GM12878 (cell line): ENCODE results near the gene SLC6A20. TPM values are rescaled to one million over a fixed set of nuclear protein-coding genes. Genes with fewer than 3 reads are reported as not detected.

Experiments used
- ATAC-seq: fragments of 200-7000 bp; cut with Tn5 transposase; 3 replicates; pipeline ENCODE4 v1.9.1; 2020; ENCODE audit warnings: mild to moderate bottlenecking, moderate library complexity
- BruUV-seq: library from RNA; stranded (reverse); fragments of 400-500 nt; replicated peaks from 2 replicates; lab custom pipeline; 2021; lab: Mats Ljungman, UMichigan
- CTCF ChIA-PET: fragments of 300-600 bp; sonication (Branson Sonifier 250); formaldehyde crosslinking; extraction: SDS; loops from one replicate; lab custom pipeline; 2021; ENCODE audit warnings: inconsistent platforms; lab: Yijun Ruan, JAX
- POLR2A ChIA-PET: fragments of 350-600 bp; formaldehyde crosslinking; extraction: SDS; loops from one replicate; lab custom pipeline; 2021; ENCODE audit warnings: inconsistent platforms; lab: Charles Lee
- RAD21 ChIA-PET: fragments of 300-600 bp; sonication (Branson Sonifier 250); formaldehyde crosslinking; loops from one replicate; lab custom pipeline; 2023; ENCODE audit warnings: antibody characterized with exemption; ENCODE audit not compliant: unreplicated experiment; lab: Charles Lee
- SMC1A ChIA-PET: fragments of 300-600 bp; sonication (Branson Sonifier 250); formaldehyde crosslinking; loops from one replicate; lab custom pipeline; 2023; ENCODE audit not compliant: unreplicated experiment, uncharacterized antibody; lab: Charles Lee
- DNase-seq: peaks from one replicate; pipeline ENCODE4 v3.0.0-alpha.2; 2011; ENCODE audit warnings: low read depth, low spot score
- FAIRE-seq: peaks from 3 replicates; lab custom pipeline; 2011; peaks lifted over from hg19 to GRCh38; lab: Jason Lieb, UNC
- H2AFZ ChIP-seq: 2 replicates; pipeline ENCODE4 v1.6.0; 2011; ENCODE audit warnings: low read depth, low read length, control low read depth; ENCODE audit not compliant: control insufficient read depth
- H3K27ac ChIP-seq: 2 replicates; pipeline ENCODE4 v1.5.1; 2011; ENCODE audit warnings: control low read depth; ENCODE audit not compliant: control insufficient read depth, insufficient read depth
- H3K27me3 ChIP-seq, 2 experiments: replicated peaks in 1 of 2; 2 replicates each; pipeline versions ENCODE4 v1.6.0 to v1.6.1; 2011; ENCODE audit warnings: low read length in 1 of 2; ENCODE audit not compliant: control insufficient read depth in 2 of 2, insufficient read depth in 2 of 2
- H3K36me3 ChIP-seq, 2 experiments: 2 replicates each; pipeline ENCODE4 v1.5.1; 2011; ENCODE audit warnings: low read length in 1 of 2; ENCODE audit not compliant: control insufficient read depth in 2 of 2, insufficient read depth in 2 of 2
- H3K4me1 ChIP-seq: 2 replicates; pipeline ENCODE4 v1.6.1; 2011; ENCODE audit warnings: mild to moderate bottlenecking, low read length, moderate library complexity, mixed read lengths; ENCODE audit not compliant: control insufficient read depth, insufficient read depth
- H3K4me2 ChIP-seq: 2 replicates; pipeline ENCODE4 v1.6.0; 2011; ENCODE audit warnings: control low read depth; ENCODE audit not compliant: control insufficient read depth, insufficient read depth
- H3K4me3 ChIP-seq: fragments of 200-600 bp; sonication (generic); 2 replicates; pipeline ENCODE4 v1.5.1; 2016
- H3K79me2 ChIP-seq: 2 replicates; pipeline ENCODE4 v1.6.0; 2011; ENCODE audit warnings: low read length; ENCODE audit not compliant: control insufficient read depth, insufficient read depth
- H3K9ac ChIP-seq: 2 replicates; pipeline ENCODE4 v1.8.0; 2011; ENCODE audit warnings: low read length, control low read depth, mixed read lengths; ENCODE audit not compliant: control insufficient read depth, insufficient read depth
- H3K9me3 ChIP-seq: replicated peaks from 3 replicates; pipeline ENCODE4 v1.5.1; 2011; ENCODE audit warnings: mild to moderate bottlenecking, low read length; ENCODE audit not compliant: control insufficient read depth, insufficient read depth
- H4K20me1 ChIP-seq: 2 replicates; pipeline ENCODE4 v1.6.0; 2011; ENCODE audit not compliant: control insufficient read depth, insufficient read depth
- ASH2L ChIP-seq: fragments of 300-600, 200-600 bp; sonication (generic); IDR thresholded peaks from 2 replicates; pipeline ENCODE4 v1.6.1; 2017; ENCODE audit warnings: low read depth, mild to moderate bottlenecking, borderline replicate concordance
- ATF3 ChIP-seq: IDR thresholded peaks from 2 replicates; pipeline ENCODE4 v1.6.1; 2011; ENCODE audit warnings: low read depth, mild to moderate bottlenecking, low read length, moderate library complexity, borderline replicate concordance; ENCODE audit errors: extremely low read depth
- CEBPZ ChIP-seq: fragments of 150-350 bp; IDR thresholded peaks from 2 replicates; pipeline ENCODE4 v1.6.1; 2016; ENCODE audit warnings: low read depth, low read length
- KLF5 ChIP-seq: fragments of 450-650 bp; IDR thresholded peaks from 2 replicates; pipeline ENCODE4 v1.6.1; 2014; ENCODE audit warnings: mild to moderate bottlenecking; ENCODE audit not compliant: partially characterized antibody
- RCOR1 ChIP-seq: conservative IDR thresholded peaks from 2 replicates; pipeline ENCODE4 v1.6.1; 2012; ENCODE audit warnings: low read depth, low read length, improper control_type of control experiment
- REST ChIP-seq: IDR thresholded peaks from 2 replicates; pipeline ENCODE4 v1.6.1; 2012; ENCODE audit warnings: mild to moderate bottlenecking, low read depth, low read length
- SMAD5 ChIP-seq: IDR thresholded peaks from 2 replicates; pipeline ENCODE4 v1.6.1; 2016; ENCODE audit warnings: antibody characterized with exemption, low read depth
- TARDBP ChIP-seq: IDR thresholded peaks from 2 replicates; pipeline ENCODE4 v1.6.1; 2016; ENCODE audit warnings: borderline replicate concordance
- WRNIP1 ChIP-seq: IDR thresholded peaks from 2 replicates; pipeline ENCODE4 v1.6.1; 2011; ENCODE audit warnings: low read depth, low read length, improper control_type of control experiment, borderline replicate concordance
- ZNF687 ChIP-seq: fragments of 450-650 bp; IDR thresholded peaks from 2 replicates; pipeline ENCODE4 v1.6.1; 2017; ENCODE audit warnings: mild to moderate bottlenecking, moderate library complexity
- WGBS: methylation state at CpG from one replicate; pipeline ENCODE4 v1.1.6; 2016; ENCODE audit warnings: low lambda C conversion rate; ENCODE audit not compliant: insufficient replicate concordance, insufficient coverage; ENCODE audit errors: missing lambda C conversion rate; 5-methylcytosine and 5-hydroxymethylcytosine counted together
- in situ Hi-C: fragments of 300-500 bp; cut with MboI; formaldehyde crosslinking; loops from 9 replicates; pipeline ENCODE4 v1.14.3; 2018; ENCODE audit warnings: mixed read lengths
- intact Hi-C: fragments of 100-400 bp; cut with micrococcal nuclease; formaldehyde crosslinking; loops from one replicate; pipeline ENCODE4 v1.14.2; 2022; ENCODE audit not compliant: unreplicated experiment
- polyA plus RNA-seq, 11 experiments: library from polyadenylated mRNA; depleted of rRNA in 4 of 11; unstranded in 6 of 11; stranded (reverse) in 5 of 11; fragments of >200 nt; fragmentation: Nextera tagmentation in 4 of 11; fragmentation: Illumina TruSeq in 1 of 11; extraction: Ambion mirVana in 4 of 11; extraction: Trizol in 1 of 11; gene quantifications; 1 replicate in 1 of 11; 2 replicates in 10 of 11; pipeline versions ENCODE4 v1.2.1 to v1.2.3, GENCODE V29; 2011 to 2016; ENCODE audit warnings: inconsistent platforms in 2 of 11, missing spikeins in 2 of 11, low read depth in 1 of 11
- total RNA-seq, 4 experiments: library from RNA; depleted of rRNA in 3 of 4; stranded (reverse); fragments of >200 nt in 3 of 4; fragmentation: Illumina TruSeq in 1 of 4; extraction: Trizol in 1 of 4; gene quantifications; 2 replicates each; pipeline versions ENCODE4 v1.2.1 to v1.2.3, GENCODE V29; 2013 to 2021

The SLC6A20 gene
- total and polyA plus RNA-seq, 10 of the 15 experiments (the other 5 are each of a cell fraction or from before 2014, with no cell fraction given) = 0.31 to 4.1 (median 1.1) TPM

- H3K27ac ChIP-seq = no peak overlapping the region
- no TSS peak for BruUV-seq
- in situ Hi-C loops (no loop called here), intact Hi-C loops (no loop called here)
- no peaks in the 10 kb centered on the region for H3K4me1 ChIP-seq
- H3K9me3 ChIP-seq = no peaks in the 10 kb centered on the region
- ATAC-seq (no peak), DNase-seq (no peak), FAIRE-seq (no peak)
- H2AFZ ChIP-seq = no peak overlapping the region
- H3K36me3 ChIP-seq = peaks cover 4% of the 10 kb centered on the region in 2 experiments; a peak in 3 of 4 replicates
- H3K9ac ChIP-seq = no peak overlapping the region
- ChIA-PET CTCF (interaction anchor here (0.8 to 1.5 kb wide), 7 partner anchors 9 to 103 kb away, joined by 3 to 6 read pairs (median 3); no protein-coding TSS in a partner anchor), RAD21 (interaction anchor here (0.9 to 1.4 kb wide), 3 partner anchors 36 to 79 kb away, joined by 3 read pairs; no protein-coding TSS in a partner anchor), SMC1A (interaction anchor here (0.9 to 2.2 kb wide), 11 partner anchors 10 to 111 kb away, joined by 3 to 10 read pairs (median 3); no protein-coding TSS in a partner anchor), POLR2A (interaction anchor here (1.1 to 1.4 kb wide), 2 partner anchors 12 to 82 kb away, joined by 3 to 4 read pairs; no protein-coding TSS in a partner anchor)
- H3K4me2 ChIP-seq = no peak overlapping the region
- no peaks in the 10 kb centered on the region for H3K27me3 ChIP-seq
- H4K20me1 ChIP-seq = no peaks in the 10 kb centered on the region
- no peaks in the 10 kb centered on the region for H3K79me2 ChIP-seq
- H3K4me3 ChIP-seq = no peak overlapping the region
- 23% methylated on average over 2 of the region's 2 CpGs for WGBS
- TF ChIP-seq ZNF687 (no peak), KLF5 (no peak), SMAD5 (no peak), ASH2L (no peak), ATF3 (no peak), RCOR1 (no peak), REST (no peak), WRNIP1 (no peak), CEBPZ (no peak), TARDBP (no peak)
Observed at GRCh38 chr3:45826321-45826720, 30.0 kb upstream of the SLC6A20 start.
